ENCODE measurements around the gene TLE1. TPM values are rescaled to one million over a fixed set of nuclear protein-coding genes. Genes with fewer than 3 reads are reported as not detected.
A peak's percentile ranks its signal among the peaks of the same experiment; 100 is the strongest.
"Not testable (repeated sequence)": the region's sequence is repeated elsewhere in the genome, so short reads cannot be mapped to it uniquely, and the experiment has no call there.

Gene TLE1
- total RNA-seq, 1 donor from 2014 or later = 70.1 TPM

GRCh38 chr9:81653240-81653639, 36.1 kb downstream of the TLE1 start:
- no peak for DNase-seq (ENCODE audit: low spot score)

DNA sequence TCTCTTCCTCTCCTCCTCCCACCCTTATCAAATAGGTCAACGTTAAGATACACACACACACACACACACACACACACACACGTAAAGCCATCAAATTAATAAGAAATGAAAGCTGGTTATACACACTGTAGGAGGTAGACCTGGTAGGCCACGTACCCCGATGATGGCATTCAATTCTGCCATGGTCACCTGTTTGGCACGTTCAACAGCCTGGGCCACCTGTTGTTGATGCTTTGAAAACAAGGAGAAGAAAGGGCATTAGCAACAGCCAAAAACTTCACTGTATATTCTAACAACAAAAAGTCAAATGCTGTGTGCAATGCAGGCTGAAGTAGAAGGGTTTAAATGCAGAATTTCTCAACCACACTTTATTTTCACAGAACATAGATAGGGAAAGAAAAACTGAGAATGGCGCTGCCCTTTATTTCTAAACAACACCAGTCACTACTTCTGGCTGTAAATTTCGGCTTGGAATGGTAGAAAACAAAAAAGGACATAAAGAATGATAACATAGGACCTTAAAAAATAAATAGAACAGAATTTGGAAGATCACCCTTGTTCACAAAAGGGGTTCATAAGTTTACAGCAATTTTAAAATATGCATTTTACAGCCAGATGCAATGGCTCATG, 37.2 kb downstream of the TLE1 start:
- no peak for DNase-seq (ENCODE audit: low spot score)

DNA sequence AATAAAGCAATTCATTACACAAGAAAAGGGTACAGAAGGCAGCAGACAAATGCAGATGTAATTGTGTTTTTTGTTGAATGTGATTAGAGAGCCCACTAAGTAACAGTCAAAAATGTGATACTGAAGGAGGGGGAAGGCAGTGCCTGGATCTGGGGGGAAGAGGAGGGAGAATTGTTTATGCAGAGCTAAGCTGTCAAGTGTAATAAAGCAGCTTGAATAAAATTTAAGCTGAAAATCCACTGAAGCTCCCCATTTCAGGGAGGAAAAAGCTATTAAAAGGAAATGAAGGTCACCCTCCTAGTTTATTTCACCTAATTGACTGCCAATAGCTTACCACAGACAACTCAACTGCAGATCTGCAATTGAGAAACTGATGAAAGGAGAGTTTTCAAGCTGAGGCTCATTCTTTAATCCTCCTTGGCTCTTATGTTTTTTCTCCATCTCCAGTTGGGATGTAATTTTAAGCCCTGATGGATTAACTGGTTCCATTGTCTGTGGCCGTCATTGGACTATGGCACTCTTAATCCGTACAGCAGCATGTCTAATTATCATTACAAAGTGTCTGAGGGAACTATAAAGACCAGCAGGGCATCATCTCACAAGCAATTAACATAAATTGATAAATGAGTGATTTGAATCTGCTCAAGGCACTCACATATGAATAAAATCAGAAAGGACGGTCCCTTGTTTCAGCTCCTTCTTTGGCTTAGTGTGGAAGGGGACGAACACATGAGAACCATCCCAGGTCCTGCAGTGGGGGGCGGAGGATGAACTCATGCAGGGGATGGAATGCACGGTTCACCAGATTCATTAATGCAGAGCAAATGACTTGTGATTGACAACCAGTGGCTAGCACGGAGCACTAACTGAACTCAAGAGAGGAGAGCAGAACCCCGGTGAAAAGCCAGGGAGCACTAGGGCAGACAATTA, 38.5 kb downstream of the TLE1 start:
- no peak for DNase-seq (ENCODE audit: low spot score)

DNA sequence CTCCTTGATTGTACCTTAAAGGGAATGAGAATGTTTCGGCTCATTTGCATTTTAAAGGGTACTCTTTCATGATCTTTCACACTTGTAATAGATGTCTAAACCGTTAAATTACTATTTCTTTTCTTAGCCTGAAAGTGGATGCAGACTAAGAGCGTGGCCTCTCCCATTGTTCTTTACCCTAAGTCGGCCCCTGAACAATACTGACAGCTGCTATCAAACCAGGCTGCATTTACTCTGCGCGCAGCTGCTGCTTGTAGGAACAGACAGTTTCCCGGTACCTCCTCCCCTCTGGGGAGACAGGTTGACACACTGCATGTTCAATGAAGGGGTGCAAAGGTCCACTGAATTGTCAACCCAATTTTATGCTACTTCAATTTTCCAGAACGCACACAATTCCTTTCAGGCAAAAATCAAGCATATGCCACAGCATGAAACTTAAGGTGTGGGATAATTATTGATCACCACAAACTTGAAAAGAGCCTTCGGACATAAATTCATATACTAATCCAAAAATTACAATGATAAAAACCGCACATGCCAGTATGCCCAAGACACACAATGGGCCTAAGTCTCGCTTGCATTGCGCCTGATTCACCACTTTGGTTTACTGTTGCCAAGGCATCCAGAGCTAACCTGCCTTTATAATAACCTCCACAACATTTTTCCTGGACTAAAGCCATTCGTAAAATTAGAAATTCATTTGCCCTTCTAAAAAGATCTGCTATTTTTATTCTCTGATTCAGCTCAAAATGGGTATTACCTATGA, 39.7 kb downstream of the TLE1 start:
- no peak for DNase-seq (ENCODE audit: low spot score)

DNA sequence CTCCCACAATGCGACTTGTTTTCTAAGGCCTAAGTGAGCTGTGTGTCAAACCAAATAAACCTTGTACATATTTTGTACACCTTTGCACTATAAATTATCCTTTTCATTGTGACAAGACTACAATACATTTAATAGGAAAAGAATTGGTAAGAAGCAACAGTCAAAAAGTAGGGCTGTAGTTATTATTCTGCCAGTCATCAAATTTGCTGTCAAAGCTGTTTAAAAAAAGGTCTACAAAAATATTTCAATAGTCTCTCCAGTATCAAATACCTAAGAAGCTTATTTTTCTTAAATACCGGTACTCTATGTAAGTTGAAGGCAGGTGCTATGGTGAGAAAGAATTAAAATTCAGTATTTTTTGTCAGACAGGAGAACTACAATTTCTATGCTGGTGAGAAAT, 40.5 kb downstream of the TLE1 start:
- no peak for DNase-seq (ENCODE audit: low spot score)

DNA sequence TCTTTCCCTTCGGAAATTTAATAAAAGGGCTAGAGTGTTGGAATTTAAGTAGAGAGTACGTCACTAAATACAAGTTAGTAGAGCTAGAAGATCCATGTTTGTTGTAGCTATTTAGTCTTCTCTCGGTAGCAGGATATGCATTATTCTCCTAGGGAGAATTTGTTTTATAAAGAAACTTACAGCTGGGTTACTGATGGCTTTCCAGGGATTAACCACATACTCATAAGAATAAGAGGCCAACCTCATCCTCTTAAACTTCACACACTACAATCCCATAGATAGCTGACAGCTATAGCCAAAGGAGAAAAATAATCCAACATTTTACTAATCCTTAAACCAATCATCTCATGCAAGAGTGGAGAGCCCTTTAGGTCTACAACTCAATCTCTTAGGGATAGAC, 43.0 kb downstream of the TLE1 start:
- no peak for DNase-seq (ENCODE audit: low spot score)

GRCh38 chr9:81644513-81644912, 44.8 kb downstream of the TLE1 start:
- DNase-seq (ENCODE audit: low spot score) = not testable (repeated sequence)

GRCh38 chr9:81637276-81637675, 52.1 kb downstream of the TLE1 start:
- no peak for DNase-seq (ENCODE audit: low spot score)

DNA sequence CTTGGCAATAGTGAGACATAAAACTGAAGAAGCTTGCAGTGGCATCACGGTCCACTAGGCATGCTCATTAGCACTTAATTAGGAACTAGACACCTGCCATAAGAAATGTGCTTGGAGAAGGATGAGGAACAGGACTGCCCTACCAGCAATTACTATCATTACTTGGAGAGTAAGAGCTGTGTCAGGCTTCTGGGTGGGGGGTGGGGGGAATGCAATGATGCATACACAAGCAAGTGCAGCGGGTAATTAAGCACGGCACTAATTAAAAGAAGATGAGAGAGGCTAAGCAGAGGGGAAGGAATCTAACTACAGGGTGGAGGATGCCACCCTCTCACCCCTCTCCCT, 53.1 kb downstream of the TLE1 start:
- no peak for DNase-seq (ENCODE audit: low spot score)

- no peak for DNase-seq (ENCODE audit: low spot score)
Observed at GRCh38 chr9:81635521-81636254, 53.7 kb downstream of the TLE1 start.

- DNase-seq (ENCODE audit: low spot score) = no peak
Observed at GRCh38 chr9:81634915-81635516, 54.3 kb downstream of the TLE1 start.

GRCh38 chr9:81633952-81634854, 55.1 kb downstream of the TLE1 start:
- peak; percentile 31 for DNase-seq (ENCODE audit: low spot score)

GRCh38 chr9:81632599-81632998, 56.7 kb downstream of the TLE1 start:
- no peak for DNase-seq (ENCODE audit: low spot score)

DNA sequence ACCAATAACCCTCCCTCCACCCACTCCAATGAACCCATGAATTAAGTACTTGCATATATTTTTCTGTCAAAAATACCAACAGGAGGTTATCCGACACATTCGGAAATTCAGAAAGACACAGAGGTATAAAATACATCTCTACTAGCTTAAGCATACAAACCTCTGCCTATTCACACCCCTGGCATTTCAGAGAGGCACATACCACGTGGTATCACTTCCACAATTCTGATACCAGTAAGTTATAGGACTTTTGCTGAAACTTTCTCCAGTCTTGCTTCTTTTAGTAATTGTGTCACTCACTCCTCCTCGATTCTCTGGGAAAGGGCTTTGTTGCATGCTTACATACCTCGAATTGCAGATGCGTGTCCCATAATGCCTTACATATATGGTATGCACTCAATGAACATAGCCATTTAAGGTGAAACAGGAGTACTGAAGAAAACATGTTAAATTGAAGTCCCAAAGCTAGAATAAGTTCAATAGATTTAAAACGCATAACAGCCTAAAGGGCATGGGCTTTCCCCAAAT, 58.1 kb downstream of the TLE1 start:
- DNase-seq (ENCODE audit: low spot score) = no peak

DNA sequence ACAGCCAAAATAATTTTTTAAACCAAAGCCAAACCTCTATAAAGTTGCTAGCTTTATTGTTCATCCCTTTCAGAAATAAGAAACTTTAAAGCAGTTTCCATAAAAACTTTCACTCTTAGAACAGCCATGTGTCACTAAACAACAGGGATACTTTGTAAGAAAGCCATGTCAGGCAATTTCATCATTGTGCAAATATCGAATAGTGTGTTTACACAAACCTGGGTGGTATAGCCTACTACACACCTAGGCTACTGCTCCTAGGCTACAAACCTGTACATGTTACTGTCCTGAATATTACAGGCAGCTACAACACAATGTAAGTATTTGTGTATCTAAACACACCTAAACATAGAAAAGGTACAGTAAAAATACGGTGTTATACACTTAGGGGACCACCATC, 59.9 kb downstream of the TLE1 start:
- DNase-seq (ENCODE audit: low spot score) = no peak

DNA sequence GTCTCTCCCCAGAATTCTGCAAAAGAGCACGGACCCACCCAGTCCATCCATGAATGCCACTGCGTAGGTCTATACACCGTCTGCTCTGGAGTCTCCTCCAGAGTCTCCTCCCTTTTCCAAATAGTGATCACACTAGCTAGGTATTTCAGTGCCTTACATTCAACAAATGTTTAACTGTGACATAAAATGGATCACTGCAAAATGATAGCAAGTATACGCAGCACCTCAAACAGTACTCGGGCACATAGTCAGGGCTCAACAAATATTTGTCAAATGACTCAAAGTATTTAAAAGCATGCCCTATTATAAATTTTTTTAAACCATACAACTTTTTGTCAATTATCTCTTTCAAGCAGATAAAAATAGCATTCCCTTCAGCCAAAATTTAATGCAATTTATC, 60.5 kb downstream of the TLE1 start:
- no peak for DNase-seq (ENCODE audit: low spot score)

DNA sequence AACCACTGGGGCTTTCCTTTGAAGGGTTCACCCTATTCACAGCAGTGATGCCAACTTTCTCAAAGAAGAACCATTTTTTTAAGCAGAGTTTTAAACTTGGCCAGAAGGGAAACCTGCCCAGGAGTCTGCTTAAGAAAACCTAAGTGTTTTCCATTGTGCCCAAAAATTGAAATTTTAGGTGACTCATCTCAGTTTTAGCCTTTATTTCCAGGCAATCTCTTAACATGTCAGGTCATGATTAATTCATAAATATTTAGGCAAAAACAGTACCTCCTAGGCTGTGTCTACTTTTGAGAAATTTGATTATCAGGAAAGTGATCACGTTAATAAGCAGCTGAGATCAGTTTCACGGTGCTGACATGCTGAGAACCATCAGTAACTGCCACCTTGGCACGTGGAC, 61.9 kb downstream of the TLE1 start:
- no peak for DNase-seq (ENCODE audit: low spot score)

- DNase-seq (ENCODE audit: low spot score) = no peak
Observed at GRCh38 chr9:81626511-81626910, 62.8 kb downstream of the TLE1 start.

DNA sequence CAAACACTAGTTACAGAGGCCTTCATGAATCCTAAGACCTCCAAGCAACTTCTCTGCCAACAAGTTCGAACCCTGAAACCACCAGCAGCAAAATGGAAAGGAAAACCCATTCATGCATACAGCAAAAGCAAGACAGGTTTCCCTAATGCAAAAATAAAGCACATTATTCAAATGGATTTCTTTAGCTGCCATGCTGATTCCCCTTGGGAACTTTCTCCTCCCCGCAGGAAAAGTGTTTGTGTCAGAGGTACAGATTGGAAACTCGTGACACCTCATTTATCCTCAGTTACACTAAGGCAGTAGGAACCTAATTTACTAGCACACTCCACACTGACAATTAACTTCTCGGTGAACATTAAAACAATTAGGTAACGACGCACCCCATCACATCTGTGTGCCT, 63.4 kb downstream of the TLE1 start:
- DNase-seq (ENCODE audit: low spot score) = no peak

GRCh38 chr9:81623778-81624177, 65.6 kb downstream of the TLE1 start:
- DNase-seq (ENCODE audit: low spot score) = no peak
